Measurements from ENCODE around the gene SLC6A19.

- TF ChIP-seq, protein P1, sequence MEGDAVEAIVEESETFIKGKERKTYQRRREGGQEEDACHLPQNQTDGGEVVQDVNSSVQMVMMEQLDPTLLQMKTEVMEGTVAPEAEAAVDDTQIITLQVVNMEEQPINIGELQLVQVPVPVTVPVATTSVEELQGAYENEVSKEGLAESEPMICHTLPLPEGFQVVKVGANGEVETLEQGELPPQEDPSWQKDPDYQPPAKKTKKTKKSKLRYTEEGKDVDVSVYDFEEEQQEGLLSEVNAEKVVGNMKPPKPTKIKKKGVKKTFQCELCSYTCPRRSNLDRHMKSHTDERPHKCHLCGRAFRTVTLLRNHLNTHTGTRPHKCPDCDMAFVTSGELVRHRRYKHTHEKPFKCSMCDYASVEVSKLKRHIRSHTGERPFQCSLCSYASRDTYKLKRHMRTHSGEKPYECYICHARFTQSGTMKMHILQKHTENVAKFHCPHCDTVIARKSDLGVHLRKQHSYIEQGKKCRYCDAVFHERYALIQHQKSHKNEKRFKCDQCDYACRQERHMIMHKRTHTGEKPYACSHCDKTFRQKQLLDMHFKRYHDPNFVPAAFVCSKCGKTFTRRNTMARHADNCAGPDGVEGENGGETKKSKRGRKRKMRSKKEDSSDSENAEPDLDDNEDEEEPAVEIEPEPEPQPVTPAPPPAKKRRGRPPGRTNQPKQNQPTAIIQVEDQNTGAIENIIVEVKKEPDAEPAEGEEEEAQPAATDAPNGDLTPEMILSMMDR (IDR thresholded peaks at IDR 0.05), result no peak
- no peak for TF ChIP-seq POLR2A (IDR thresholded peaks at IDR 0.05)
Measured at GRCh38 chr5:1166370-1166769, 35.0 kb upstream of the SLC6A19 start.

All from adrenal gland (tissue), 5 donors.